K562 (cell line): ENCODE results near the gene CDKN2B-AS1.

Experiments used
- CBX5 ChIP-seq: IDR thresholded peaks from 2 replicates; pipeline ENCODE4 v1.6.1; 2014; ENCODE audit warnings: low read depth, borderline replicate concordance
- CTCF ChIP-seq, 3 experiments: IDR thresholded peaks in 2 of 3; conservative IDR thresholded peaks in 1 of 3; 2 replicates each; pipeline ENCODE4 v1.5.1; 2011 to 2012; ENCODE audit warnings: low read length in 3 of 3, mild to moderate bottlenecking in 3 of 3, control low read depth in 2 of 3, improper control_type of control experiment in 1 of 3, inconsistent platforms in 1 of 3, low read depth in 1 of 3, mixed read lengths in 1 of 3, moderate library complexity in 1 of 3; ENCODE audit not compliant: insufficient read depth in 2 of 3
- NFRKB ChIP-seq: fragments of 450-650 bp; IDR thresholded peaks from 2 replicates; pipeline ENCODE4 v1.6.1; 2016; ENCODE audit warnings: low read depth
- POLR2A ChIP-seq: fragments of 450-650 bp; conservative IDR thresholded peaks from 2 replicates; pipeline ENCODE4 v1.6.1; 2016
- SNAPC5 ChIP-seq: fragments of 250-450 bp; sonication (Bioruptor Pico); IDR thresholded peaks from 2 replicates; pipeline ENCODE4 v1.8.0; 2021; ENCODE audit warnings: moderate library complexity, mild to moderate bottlenecking, inconsistent platforms
- ZBTB7A ChIP-seq: IDR thresholded peaks from 2 replicates; pipeline ENCODE4 v1.6.1; 2011; ENCODE audit warnings: low read depth, mild to moderate bottlenecking, low read length, moderate library complexity, borderline replicate concordance; ENCODE audit not compliant: control insufficient read depth

GRCh38 chr9:21995666-21996398 is 1.2 kb downstream of the CDKN2B-AS1 start:
- no peak for TF ChIP-seq SNAPC5 (CRISPR knock-in tag)
- TF ChIP-seq CBX5, result no peak
- no peak for TF ChIP-seq NFRKB
- no peak for TF ChIP-seq POLR2A
- no peak for TF ChIP-seq CTCF (IDR thresholded peaks at IDR 0.05 in 2 of 3, conservative IDR thresholded peaks at IDR 0.05 in 1 of 3; ENCODE audit: insufficient read depth in 2 of 3, low read depth in 1 of 3, low read length in 3 of 3)
- TF ChIP-seq ZBTB7A, result no peak
